Transverse colon (tissue), 4 donors: ENCODE data around the gene SRM. TPM values are rescaled to one million over a fixed set of nuclear protein-coding genes. Genes with fewer than 3 reads are reported as not detected.
"Not testable (repeated sequence)": the region's sequence is repeated elsewhere in the genome, so short reads cannot be mapped to it uniquely, and the experiment has no call there.

Experiments
- DNase-seq: peaks from one replicate; pipeline ENCODE4 v3.0.0-alpha.2; 2019
- H3K27ac ChIP-seq, 4 donors: fragments of 200-600 bp; sonication (generic); 2 replicates each; pipeline ENCODE4 v1.5.1; 2016 to 2018; ENCODE audit warnings: inconsistent platforms in 4 of 4
- H3K27me3 ChIP-seq: fragments of 200-600 bp; sonication (generic); 2 replicates; pipeline ENCODE4 v1.5.1; 2017; ENCODE audit warnings: inconsistent platforms
- H3K36me3 ChIP-seq, 4 donors: fragments of 200-600 bp; sonication (generic); 2 replicates each; pipeline ENCODE4 v1.5.1; 2017 to 2019; ENCODE audit warnings: inconsistent platforms in 4 of 4
- H3K4me1 ChIP-seq, 4 donors: fragments of 200-600 bp; sonication (generic); 2 replicates each; pipeline ENCODE4 v1.5.1; 2017 to 2020; ENCODE audit warnings: inconsistent platforms in 4 of 4
- H3K4me3 ChIP-seq, 4 donors: fragments of 200-600 bp; sonication (generic); 1 replicate in 1 of 4; 2 replicates in 3 of 4; pipeline versions ENCODE4 v1.5.1 to v1.6.1; 2017 to 2019; ENCODE audit warnings: inconsistent platforms in 4 of 4
- H3K9me3 ChIP-seq, 2 donors: fragments of 200-600 bp; sonication (generic); 2 replicates each; pipeline ENCODE4 v1.5.1; 2017 to 2019; ENCODE audit warnings: inconsistent platforms in 2 of 2
- EP300 ChIP-seq: sonication (generic); formaldehyde crosslinking; IDR thresholded peaks from one replicate; pipeline ENCODE4 v1.6.1; 2017; ENCODE audit warnings: antibody characterized with exemption, low read depth
- POLR2A ChIP-seq: fragments of 450-650 bp; IDR thresholded peaks from one replicate; pipeline ENCODE4 v1.6.1; 2016; ENCODE audit warnings: antibody characterized with exemption, mild to moderate bottlenecking, moderate library complexity
- POLR2AphosphoS5 ChIP-seq, 3 donors: sonication (generic); formaldehyde crosslinking; IDR thresholded peaks; one replicate each; pipeline ENCODE4 v1.6.1; 2016; ENCODE audit warnings: antibody characterized with exemption in 3 of 3
- WGBS, 2 donors: methylation state at CpG; one replicate each; pipeline ENCODE4 v1.1.5; 2018; ENCODE audit warnings: low coverage in 1 of 2; 5-methylcytosine and 5-hydroxymethylcytosine counted together
- in situ Hi-C, 4 donors: fragments of 200-750 bp; cut with MboI; loops; one replicate each; pipeline versions ENCODE4 v1.15.0 to v1.15.1; 2017; ENCODE audit warnings: low sequenced_read_pairs in 3 of 4, low pct_ligation_motif_present in 1 of 4, low pct_unique_long_range_greater_than_20kb in 1 of 4
- intact Hi-C: fragments of 100-400 bp; cut with DNase I; formaldehyde crosslinking; loops from one replicate; pipeline ENCODE4 v1.15.1; 2023; ENCODE audit warnings: low total_unique reads
- total RNA-seq, 4 donors: library from RNA; depleted of rRNA; stranded (reverse); fragments of >200 nt; gene quantifications; one replicate each; pipeline ENCODE4 v1.1.0, GENCODE V29; 2016
- TF ChIP-seq, protein P1 (sequence below), 5 experiments: fragments of 200-600 bp in 3 of 5; fragments of 450-650 bp in 2 of 5; sonication (generic) in 3 of 5; IDR thresholded peaks; 1 replicate in 2 of 5; 2 replicates in 3 of 5; pipeline ENCODE4 v1.5.1; 2016 to 2017; ENCODE audit warnings: antibody characterized with exemption in 5 of 5, inconsistent platforms in 3 of 5, mild to moderate bottlenecking in 2 of 5, moderate library complexity in 1 of 5

Gene SRM
- total RNA-seq, 4 donors from 2014 or later, result 13.0 to 25.1 (median 20.3) TPM

DNA sequence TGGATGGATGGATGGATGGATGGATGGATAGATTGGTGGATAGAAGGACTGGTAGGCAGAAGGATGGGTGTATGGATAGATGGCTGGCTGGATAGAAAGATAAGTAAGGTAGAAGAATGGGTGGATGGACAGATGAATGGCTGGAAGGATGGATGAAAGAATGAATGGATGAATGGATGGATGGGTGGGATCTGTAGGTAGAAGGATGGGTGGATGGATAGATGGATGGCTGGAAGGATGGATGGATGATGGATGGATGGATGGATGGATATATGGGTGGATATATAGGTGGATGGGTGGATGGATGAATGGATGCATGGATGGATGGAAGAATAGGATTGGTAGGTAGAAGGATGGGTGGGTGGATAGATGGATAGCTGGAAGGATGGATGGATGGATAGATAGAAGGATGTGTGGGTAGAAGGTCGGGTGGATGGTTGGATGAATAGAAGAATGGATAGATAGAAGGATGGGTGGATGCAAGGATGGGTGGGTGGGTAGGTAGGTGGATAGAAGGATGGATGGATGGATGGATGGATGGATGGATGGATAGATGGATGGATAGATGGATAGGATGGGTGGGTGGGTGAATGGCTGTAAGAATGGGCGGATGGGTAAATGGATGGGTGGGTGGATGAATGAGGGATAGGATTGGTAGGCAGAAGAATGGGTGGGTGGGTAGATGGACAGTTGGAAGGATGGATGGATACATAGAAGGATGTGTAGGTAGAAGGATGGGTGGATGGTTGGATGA is 20.3 kb downstream of the SRM start:
- Histone ChIP-seq H3K36me3 (no peaks in the 10 kb centered on the region), H3K4me1 (peaks cover 0 to 9% (median 3%) of the 10 kb centered on the region in 4 donors), H3K27me3 (no peaks in the 10 kb centered on the region), H3K9me3 (no peaks in the 10 kb centered on the region), H3K4me3 (no peak overlapping the region), H3K27ac (no peak overlapping the region)
- in situ Hi-C loops (loop anchor here in 3 of 4 donors (10.0 to 25.0 kb wide), 2 partner anchors 595 to 598 kb away; no protein-coding TSS in a partner anchor), intact Hi-C loops (loop anchor here (5.0 kb wide), 1 partner anchor 603 kb away; no protein-coding TSS in a partner anchor)
- WGBS, 2 donors, result 68 to 73% methylated on average over 2 of the region's 2 CpGs
- DNase-seq, result no peak
- TF ChIP-seq POLR2A (no peak), EP300 (no peak), POLR2AphosphoS5 (IDR thresholded peaks at IDR 0.05) (no peak)
- TF ChIP-seq, protein P1, sequence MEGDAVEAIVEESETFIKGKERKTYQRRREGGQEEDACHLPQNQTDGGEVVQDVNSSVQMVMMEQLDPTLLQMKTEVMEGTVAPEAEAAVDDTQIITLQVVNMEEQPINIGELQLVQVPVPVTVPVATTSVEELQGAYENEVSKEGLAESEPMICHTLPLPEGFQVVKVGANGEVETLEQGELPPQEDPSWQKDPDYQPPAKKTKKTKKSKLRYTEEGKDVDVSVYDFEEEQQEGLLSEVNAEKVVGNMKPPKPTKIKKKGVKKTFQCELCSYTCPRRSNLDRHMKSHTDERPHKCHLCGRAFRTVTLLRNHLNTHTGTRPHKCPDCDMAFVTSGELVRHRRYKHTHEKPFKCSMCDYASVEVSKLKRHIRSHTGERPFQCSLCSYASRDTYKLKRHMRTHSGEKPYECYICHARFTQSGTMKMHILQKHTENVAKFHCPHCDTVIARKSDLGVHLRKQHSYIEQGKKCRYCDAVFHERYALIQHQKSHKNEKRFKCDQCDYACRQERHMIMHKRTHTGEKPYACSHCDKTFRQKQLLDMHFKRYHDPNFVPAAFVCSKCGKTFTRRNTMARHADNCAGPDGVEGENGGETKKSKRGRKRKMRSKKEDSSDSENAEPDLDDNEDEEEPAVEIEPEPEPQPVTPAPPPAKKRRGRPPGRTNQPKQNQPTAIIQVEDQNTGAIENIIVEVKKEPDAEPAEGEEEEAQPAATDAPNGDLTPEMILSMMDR (IDR thresholded peaks at IDR 0.05), result no peak

DNA sequence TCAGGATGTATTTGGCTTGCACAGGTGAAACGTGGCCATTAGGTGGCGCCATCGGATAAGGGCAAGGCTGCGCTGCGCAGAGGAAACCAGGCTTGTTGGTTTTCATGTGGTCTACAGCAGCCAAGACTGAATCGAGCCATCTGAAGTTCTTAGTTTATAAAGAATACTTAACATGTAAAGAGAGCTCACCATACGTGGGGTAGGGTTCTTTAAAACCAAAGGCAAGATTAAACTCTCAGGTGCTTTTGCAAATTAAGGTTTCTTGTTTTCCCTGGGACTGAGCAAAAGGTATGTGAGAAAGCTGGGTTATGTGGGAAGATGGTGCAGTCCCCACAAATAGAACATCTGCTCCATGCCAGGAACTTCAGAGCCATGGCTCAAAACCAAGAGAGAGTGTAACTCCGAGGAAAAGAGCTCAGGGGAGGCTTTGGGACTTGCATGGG is 22.1 kb downstream of the SRM start:
- no peaks in the 10 kb centered on the region for H3K36me3 ChIP-seq
- in situ Hi-C loops (loop anchor here in 3 of 4 donors (10.0 to 25.0 kb wide), 2 partner anchors 597 to 600 kb away; no protein-coding TSS in a partner anchor), intact Hi-C loops (loop anchor here (5.0 kb wide), 1 partner anchor 605 kb away; no protein-coding TSS in a partner anchor)
- H3K4me1 ChIP-seq, result peaks cover 0 to 9% (median 3%) of the 10 kb centered on the region in 4 donors
- H3K9me3 ChIP-seq, result no peaks in the 10 kb centered on the region
- DNase-seq, result peak; percentile 91
- H3K27ac ChIP-seq, result no peak overlapping the region
- no peaks in the 10 kb centered on the region for H3K27me3 ChIP-seq
- no peak overlapping the region for H3K4me3 ChIP-seq
- 2% methylated on average over 8 of the region's 8 CpGs; no CpG with 5 or more reads in 1 of the 2 donors for WGBS, 2 donors
- TF ChIP-seq, protein P1 (IDR thresholded peaks at IDR 0.05), result peak; percentile 90 to 96 (median 94)
- TF ChIP-seq EP300 (no peak), POLR2A (no peak), POLR2AphosphoS5 (IDR thresholded peaks at IDR 0.05) (peak in 1 of 3 donors; percentile 31)

DNA sequence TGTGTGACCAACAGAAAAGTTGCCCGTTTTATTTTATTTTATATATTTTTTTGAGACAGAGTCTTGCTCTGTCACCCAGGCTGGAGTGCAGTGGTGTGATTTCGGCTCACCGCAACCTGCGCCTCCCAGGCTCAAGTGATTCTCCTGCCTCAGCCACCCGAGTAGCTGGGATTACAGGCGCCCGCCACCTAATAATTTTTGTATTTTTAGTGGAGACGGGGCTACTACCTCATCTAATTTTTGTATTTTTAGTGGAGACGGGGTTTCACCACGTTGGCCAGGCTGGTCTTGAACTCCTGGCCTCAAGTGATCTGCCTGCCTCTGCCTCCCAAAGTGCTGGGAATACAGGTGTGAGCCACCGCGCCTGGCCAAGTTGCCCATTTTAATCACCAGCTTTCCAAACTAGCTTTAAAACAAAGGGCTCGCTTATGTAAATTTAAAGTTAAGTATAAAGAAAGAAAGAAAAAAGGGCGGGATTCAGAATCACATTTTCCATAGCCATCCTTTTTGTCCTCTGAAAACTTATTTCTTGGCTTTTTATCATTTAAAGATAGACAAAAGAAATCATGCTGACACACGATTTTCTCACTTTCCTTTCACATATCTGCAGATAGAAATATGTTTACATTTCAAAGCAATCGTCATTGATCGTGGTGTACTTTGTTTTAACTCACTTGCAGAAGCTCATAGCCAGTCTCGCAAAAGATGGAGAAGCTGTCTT is 22.6 kb downstream of the SRM start:
- in situ Hi-C loops (loop anchor here in 3 of 4 donors (10.0 to 25.0 kb wide), 2 partner anchors 598 to 600 kb away; no protein-coding TSS in a partner anchor), intact Hi-C loops (loop anchor here (5.0 kb wide), 1 partner anchor 605 kb away; no protein-coding TSS in a partner anchor)
- 36 to 54% methylated on average over 10 to 18 of the region's 18 CpGs for WGBS, 2 donors
- not testable (repeated sequence) for H3K27ac ChIP-seq, DNase-seq, H3K4me3 ChIP-seq, H3K9me3 ChIP-seq, H3K4me1 ChIP-seq, H3K36me3 ChIP-seq, H3K27me3 ChIP-seq

DNA sequence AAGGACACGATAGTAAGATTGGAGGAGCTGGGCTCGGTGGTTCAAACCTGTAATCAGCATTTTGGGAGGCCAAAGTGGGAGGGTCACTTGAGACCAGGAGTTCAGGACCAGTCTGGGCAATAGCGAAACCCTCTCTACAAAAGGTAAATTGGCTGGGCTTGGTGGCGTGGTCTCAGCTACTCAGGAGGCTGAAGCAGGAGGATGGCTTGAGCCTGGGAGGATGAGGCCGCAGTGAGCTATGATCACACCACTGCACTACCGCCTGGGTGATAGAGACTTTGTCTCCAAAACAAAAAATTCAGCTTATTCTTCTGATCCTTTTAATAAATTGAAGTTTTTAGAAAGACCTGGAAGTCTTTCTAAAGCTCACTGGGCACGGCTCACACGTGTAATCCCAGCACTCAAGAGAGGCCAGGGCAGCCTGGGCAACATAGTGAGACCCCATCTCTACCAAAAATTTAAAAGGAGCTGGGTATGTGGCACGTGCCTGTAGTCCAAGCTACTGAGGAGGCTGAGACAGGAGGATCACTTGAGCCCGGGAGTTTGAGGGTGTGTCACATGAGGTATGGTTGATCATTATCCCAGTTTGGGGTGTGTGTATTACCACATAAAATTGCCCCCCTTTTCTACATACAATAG is 28.1 kb downstream of the SRM start:
- H3K27ac ChIP-seq, result no peak overlapping the region
- DNase-seq, result no peak
- H3K4me1 ChIP-seq, result no peaks in the 10 kb centered on the region
- no peak overlapping the region for H3K4me3 ChIP-seq
- H3K9me3 ChIP-seq, result no peaks in the 10 kb centered on the region
- 86 to 89% methylated on average over 4 to 10 of the region's 10 CpGs for WGBS, 2 donors
- in situ Hi-C loops (loop anchor here in 3 of 4 donors (10.0 to 25.0 kb wide), 2 partner anchors 603 to 606 kb away; no protein-coding TSS in a partner anchor), intact Hi-C loops (no loop called here)
- no peaks in the 10 kb centered on the region for H3K36me3 ChIP-seq
- TF ChIP-seq, protein P1 (IDR thresholded peaks at IDR 0.05), result no peak
- TF ChIP-seq EP300 (no peak), POLR2AphosphoS5 (IDR thresholded peaks at IDR 0.05) (no peak), POLR2A (no peak)
- H3K27me3 ChIP-seq, result no peaks in the 10 kb centered on the region
